H1 (cell line): ENCODE results near the gene HNRNPDL. TPM values are rescaled to one million over a fixed set of nuclear protein-coding genes. Genes with fewer than 3 reads are reported as not detected.

Experiments used
- CHD1 ChIP-seq: IDR thresholded peaks from 2 replicates; pipeline ENCODE4 v1.6.1; 2012; ENCODE audit warnings: low read depth, low read length, improper control_type of control experiment
- CTBP2 ChIP-seq: IDR thresholded peaks from 2 replicates; pipeline ENCODE4 v1.7.0; 2011; ENCODE audit warnings: borderline replicate concordance, mild to moderate bottlenecking, moderate library complexity, mixed read lengths, low read length; ENCODE audit not compliant: insufficient read depth, insufficient read length
- SAP30 ChIP-seq: fragments of 300-600 bp; sonication (generic); IDR thresholded peaks from 2 replicates; pipeline ENCODE4 v1.7.1; 2012; ENCODE audit warnings: low read length, moderate library complexity, mild to moderate bottlenecking, inconsistent platforms; ENCODE audit not compliant: insufficient read depth, insufficient replicate concordance
- SP1 ChIP-seq: IDR thresholded peaks from 2 replicates; pipeline ENCODE4 v1.6.1; 2011; ENCODE audit warnings: low read depth, low read length
- SP2 ChIP-seq: IDR thresholded peaks from 2 replicates; pipeline ENCODE4 v1.6.1; 2012; ENCODE audit warnings: mild to moderate bottlenecking, low read length, inconsistent platforms
- USF2 ChIP-seq: IDR thresholded peaks from 2 replicates; pipeline ENCODE4 v1.6.1; 2011; ENCODE audit warnings: low read length, improper control_type of control experiment
- polyA plus RNA-seq, 7 experiments: library from polyadenylated mRNA; depleted of rRNA in 3 of 7; stranded (reverse) in 5 of 7; unstranded in 2 of 7; fragments of >200 nt in 5 of 7; fragments of 200-250 nt in 2 of 7; gene quantifications; 1 replicate in 5 of 7; 2 replicates in 1 of 7; 4 replicates in 1 of 7; pipeline versions ENCODE4 v1.2.1 to v1.2.3, GENCODE V29; 2011 to 2013; ENCODE audit warnings: missing spikeins in 2 of 7, mixed read lengths in 2 of 7
- total RNA-seq: library from RNA; stranded (reverse); fragmentation: NEBNext Ultra II Directional; extraction: Animal tissue kit (Norgen Biotek cat#: 25700); gene quantifications from 2 replicates; pipeline ENCODE4 v1.2.1, GENCODE V29; 2021

Gene HNRNPDL
- total and polyA plus RNA-seq, 2 of the 8 experiments (the other 6 are each of a cell fraction or from before 2014, with no cell fraction given), result 197 to 411 TPM

- no peak for TF ChIP-seq CTBP2
- no peak for TF ChIP-seq SP2
- no peak for TF ChIP-seq SP1
- TF ChIP-seq SAP30, result no peak
- TF ChIP-seq CHD1, result no peak
- no peak for TF ChIP-seq USF2
- TF ChIP-seq, all 59 proteins: peak for 0
These were observed 3.5 kb upstream of the HNRNPDL start (continued) for GRCh38 chr4:82433791-82434190.
